ENCODE data around the gene SACS. TPM values are rescaled to one million over a fixed set of nuclear protein-coding genes. Genes with fewer than 3 reads are reported as not detected.

The SACS gene
- total RNA-seq, 2 donors from 2014 or later: 15.2 to 29.2 TPM

- no peaks in the 10 kb centered on the region for H3K27me3 ChIP-seq
- no peaks in the 10 kb centered on the region for H3K36me3 ChIP-seq
- H3K9me3 ChIP-seq: no peaks in the 10 kb centered on the region
- DNase-seq (ENCODE audit: low spot score): no peak
- H3K27ac ChIP-seq: peak overlapping the region; percentile 58 to 84
- TF ChIP-seq, protein P1, sequence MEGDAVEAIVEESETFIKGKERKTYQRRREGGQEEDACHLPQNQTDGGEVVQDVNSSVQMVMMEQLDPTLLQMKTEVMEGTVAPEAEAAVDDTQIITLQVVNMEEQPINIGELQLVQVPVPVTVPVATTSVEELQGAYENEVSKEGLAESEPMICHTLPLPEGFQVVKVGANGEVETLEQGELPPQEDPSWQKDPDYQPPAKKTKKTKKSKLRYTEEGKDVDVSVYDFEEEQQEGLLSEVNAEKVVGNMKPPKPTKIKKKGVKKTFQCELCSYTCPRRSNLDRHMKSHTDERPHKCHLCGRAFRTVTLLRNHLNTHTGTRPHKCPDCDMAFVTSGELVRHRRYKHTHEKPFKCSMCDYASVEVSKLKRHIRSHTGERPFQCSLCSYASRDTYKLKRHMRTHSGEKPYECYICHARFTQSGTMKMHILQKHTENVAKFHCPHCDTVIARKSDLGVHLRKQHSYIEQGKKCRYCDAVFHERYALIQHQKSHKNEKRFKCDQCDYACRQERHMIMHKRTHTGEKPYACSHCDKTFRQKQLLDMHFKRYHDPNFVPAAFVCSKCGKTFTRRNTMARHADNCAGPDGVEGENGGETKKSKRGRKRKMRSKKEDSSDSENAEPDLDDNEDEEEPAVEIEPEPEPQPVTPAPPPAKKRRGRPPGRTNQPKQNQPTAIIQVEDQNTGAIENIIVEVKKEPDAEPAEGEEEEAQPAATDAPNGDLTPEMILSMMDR (IDR thresholded peaks at IDR 0.05): no peak
- H3K4me1 ChIP-seq: peaks cover 0 to 60% of the 10 kb centered on the region in 2 donors
- no peak overlapping the region for H3K4me3 ChIP-seq
Measured at GRCh38 chr13:23377579-23377978, 55.9 kb downstream of the SACS start.

DNA sequence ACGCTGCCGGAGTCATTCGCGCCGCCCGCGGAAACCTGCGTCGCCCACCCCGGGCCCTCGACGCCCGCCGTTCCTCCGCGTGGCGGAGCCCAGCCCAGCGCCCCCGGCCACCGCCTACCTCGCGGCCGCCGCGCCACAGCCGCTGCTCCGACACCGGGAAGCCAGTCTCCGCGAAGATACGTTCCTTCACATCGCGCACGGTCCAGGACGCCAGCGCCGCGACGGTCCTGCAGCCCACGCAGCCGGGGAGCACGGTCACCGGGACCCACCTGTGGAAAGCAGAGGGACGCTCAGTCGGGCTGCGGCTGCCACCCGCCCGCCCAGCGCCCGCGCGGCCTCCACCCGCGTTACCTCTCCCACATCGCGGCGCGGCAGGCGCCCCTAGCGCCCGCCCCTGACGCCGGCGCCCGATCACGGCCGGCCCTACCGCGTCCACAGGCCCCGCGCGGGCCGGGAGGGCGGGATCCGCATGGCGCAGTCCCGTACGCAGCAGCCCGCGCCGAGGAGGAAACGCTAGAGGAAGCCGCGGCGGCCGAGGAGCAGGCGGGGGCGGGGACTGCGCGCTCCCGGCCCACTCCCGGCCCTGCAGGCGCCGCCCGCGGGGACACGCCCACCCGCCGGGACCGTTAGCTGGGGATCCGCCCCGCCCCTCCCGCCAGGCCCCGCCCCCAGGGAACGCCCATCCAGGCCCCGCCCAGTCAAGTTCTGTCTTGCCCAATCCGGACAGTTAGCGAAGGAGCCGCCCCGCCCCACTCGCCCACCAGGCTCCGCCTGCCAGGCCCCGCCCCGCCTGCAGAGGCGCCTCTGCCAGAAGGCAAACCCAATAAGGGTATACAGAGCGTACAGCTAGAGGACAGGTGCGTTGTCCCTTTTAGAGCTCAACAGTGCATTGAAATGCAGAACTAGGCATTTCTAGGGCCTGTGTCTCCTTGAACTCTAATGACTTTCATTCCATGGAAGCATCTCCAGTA, 58.2 kb downstream of the SACS start:
- Histone ChIP-seq H3K36me3 (peaks cover 5% of the 10 kb centered on the region), H3K4me3 (peak overlapping the region; percentile 68 to 75), H3K27ac (peak overlapping the region; percentile 81 to 93), H3K9me3 (no peaks in the 10 kb centered on the region), H3K27me3 (no peaks in the 10 kb centered on the region), H3K4me1 (peaks cover 0 to 57% of the 10 kb centered on the region in 2 donors)
- DNase-seq (ENCODE audit: low spot score): peak; percentile 97
- TF ChIP-seq, protein P1 (IDR thresholded peaks at IDR 0.05): peak in 1 of 2 donors; percentile 38

DNA sequence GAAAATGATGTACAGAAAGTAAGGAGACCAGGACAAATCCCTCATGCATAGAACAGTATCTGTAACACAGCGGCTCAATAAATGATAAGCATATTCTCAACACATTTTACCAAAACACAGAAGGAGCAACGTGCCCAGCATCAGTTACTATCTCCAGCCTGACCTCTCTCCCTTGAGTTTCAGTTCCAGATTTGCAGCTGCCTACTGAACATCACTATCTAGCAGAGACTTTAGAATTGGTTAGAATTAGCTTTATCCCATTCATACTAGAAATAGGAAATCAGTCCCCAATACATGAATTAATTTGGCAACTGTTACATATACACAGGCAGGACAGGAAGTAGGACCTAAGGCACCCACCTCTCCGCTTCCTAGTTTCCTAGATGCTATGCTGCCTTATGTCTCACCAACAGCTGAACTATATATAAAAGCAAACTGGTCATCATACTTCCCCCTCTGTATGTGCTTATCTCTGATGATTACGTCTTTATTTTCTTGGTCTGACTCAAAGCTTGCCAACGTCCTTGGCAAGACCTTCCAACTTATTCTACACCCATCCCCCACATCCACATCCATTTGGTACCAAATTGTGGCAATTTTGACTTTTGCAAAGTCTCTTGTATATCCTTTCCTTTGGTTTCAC, 61.1 kb downstream of the SACS start:
- Histone ChIP-seq H3K4me3 (no peak overlapping the region), H3K27ac (peak overlapping the region in 1 of 2 donors; percentile 11)

GRCh38 chr13:23367907-23368306, 65.6 kb downstream of the SACS start:
- Histone ChIP-seq H3K36me3 (peaks cover 72% of the 10 kb centered on the region), H3K27me3 (no peaks in the 10 kb centered on the region), H3K27ac (no peak overlapping the region), H3K9me3 (no peaks in the 10 kb centered on the region), H3K4me3 (no peak overlapping the region), H3K4me1 (peaks cover 0 to 6% of the 10 kb centered on the region in 2 donors)
- DNase-seq (ENCODE audit: low spot score): no peak
- TF ChIP-seq, protein P1 (IDR thresholded peaks at IDR 0.05): no peak

More for the DNA sequence above, 61.1 kb downstream of the SACS start:
- Histone ChIP-seq H3K36me3 (peaks cover 30% of the 10 kb centered on the region), H3K4me1 (peaks cover 0 to 37% of the 10 kb centered on the region in 2 donors), H3K9me3 (no peaks in the 10 kb centered on the region), H3K27me3 (no peaks in the 10 kb centered on the region)
- DNase-seq (ENCODE audit: low spot score): no peak
- TF ChIP-seq, protein P1 (IDR thresholded peaks at IDR 0.05): no peak

DNA sequence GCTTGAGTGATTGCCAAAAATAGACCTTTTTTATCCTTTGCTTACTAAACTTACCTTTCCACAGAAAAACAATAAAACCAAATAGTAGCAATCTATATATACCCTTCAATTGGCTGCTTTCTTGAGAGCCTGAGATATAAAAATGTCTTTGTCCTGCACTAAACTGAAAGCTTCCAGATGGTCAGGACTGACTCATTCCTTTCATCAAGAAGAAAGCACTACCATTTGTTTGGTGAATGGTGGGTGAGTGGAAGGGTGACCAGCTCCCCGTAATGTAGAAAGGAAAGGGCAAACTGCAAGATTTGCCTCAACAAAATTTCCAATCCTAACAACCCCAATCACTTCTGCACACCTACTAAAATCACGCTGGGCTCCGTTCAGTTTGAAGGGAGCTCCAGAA, 67.8 kb downstream of the SACS start:
- peaks cover 79% of the 10 kb centered on the region for H3K36me3 ChIP-seq

More for the DNA sequence above, 67.8 kb downstream of the SACS start:
- H3K4me3 ChIP-seq: no peak overlapping the region
- no peak for DNase-seq (ENCODE audit: low spot score)
- TF ChIP-seq, protein P1 (IDR thresholded peaks at IDR 0.05): no peak
- H3K27me3 ChIP-seq: no peaks in the 10 kb centered on the region
- no peaks in the 10 kb centered on the region for H3K9me3 ChIP-seq
- H3K27ac ChIP-seq: no peak overlapping the region
- peaks cover 0 to 7% of the 10 kb centered on the region in 2 donors for H3K4me1 ChIP-seq

Data from right atrium auricular region (tissue), 2 donors.